Stimulated activated CD4-positive, alpha-beta T cell treated with anti-CD3 and anti-CD28 coated beads, Interleukin-4, amount 100 ng/mL, for 1 hour (primary cell): ENCODE data around the gene MFSD2A.
"Not testable (repeated sequence)": the region's sequence is repeated elsewhere in the genome, so short reads cannot be mapped to it uniquely, and the experiment has no call there.

Experiments
- DNase-seq: peaks from one replicate; pipeline ENCODE4 v3.0.0-alpha.2; 2020

Gene MFSD2A

GRCh38 chr1:39954870-39955546 is at the start of gene MFSD2A:
MFSD2A (plus strand) TSS chr1:39955145; CDS start chr1:39955293, 148 bp downstream.
- peak; percentile 95 for DNase-seq

- DNase-seq: no peak
Observed at GRCh38 chr1:39905172-39905571, 49.8 kb upstream of the MFSD2A start.

GRCh38 chr1:39907528-39908453 is 47.2 kb upstream of the MFSD2A start:
- no peak for DNase-seq

DNA sequence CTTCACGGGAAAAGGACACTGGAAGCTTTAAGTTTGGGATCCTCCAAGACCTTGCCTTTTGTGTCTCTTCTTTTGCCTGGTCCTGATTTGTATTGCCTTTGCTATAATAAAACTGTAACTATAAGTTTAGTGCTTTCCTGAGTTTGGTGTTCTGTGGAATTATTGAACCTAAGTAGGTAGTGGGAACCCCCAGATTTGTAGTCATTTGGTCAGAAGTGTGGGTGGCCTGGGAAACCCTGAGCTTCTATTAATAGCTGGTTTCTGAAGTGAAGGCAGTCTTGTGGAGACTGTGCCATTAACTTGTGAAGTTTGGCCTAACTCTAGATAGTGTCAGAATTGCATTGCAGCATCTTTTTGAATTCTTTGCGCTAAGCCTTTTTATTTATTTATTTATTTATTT is 46.4 kb upstream of the MFSD2A start:
- DNase-seq: no peak

DNA sequence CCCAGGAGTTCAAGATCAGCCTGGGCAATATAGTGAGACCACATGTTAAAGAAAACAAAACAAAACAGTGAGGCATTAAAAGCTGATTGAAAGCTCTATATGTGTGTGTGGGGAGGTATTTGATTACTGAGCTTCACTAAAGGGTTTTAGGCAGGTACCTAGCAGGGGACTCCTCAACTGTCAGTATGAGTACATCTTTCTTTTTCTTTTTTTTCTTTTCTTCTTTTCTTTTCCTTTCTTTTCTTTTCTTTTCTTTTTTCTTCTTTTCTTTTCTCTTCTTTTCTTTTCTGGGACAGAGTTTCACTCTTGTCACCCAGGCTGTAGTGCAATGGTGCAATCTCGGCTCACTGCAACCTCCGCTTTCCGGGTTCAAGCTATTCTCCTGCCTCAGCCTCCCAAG is 44.7 kb upstream of the MFSD2A start:
- DNase-seq: no peak

GRCh38 chr1:39913136-39913535 is 41.8 kb upstream of the MFSD2A start:
- not testable (repeated sequence) for DNase-seq

DNA sequence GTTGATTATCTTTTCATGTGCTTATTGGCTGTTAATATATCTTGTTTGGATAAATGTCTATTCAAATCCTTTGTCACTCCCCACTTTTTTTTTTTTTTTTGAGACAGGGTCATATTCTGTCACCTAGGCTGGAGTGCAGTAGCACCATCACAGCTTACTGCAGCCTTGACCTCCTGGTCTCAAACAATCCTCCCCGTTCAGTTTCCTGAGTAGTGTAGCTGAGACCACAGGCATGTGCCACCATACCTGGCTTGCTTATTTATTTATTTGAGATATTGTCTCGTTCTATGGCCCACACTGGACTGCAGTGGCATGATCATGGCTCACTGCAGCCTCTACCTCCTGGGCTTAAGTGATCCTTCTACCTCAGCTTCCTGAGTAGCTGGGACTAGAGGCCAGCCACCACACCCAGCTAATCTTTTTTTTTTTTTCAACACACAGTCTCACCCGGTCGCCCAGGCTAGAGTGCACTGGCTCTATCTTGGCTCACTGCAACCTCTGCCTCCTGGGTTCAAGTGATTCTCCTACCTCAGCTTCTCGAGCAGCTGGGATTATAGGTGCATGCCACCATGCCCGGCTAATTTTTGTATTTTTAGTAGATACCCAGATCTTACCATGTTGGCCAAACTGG is 39.3 kb upstream of the MFSD2A start:
- DNase-seq: no peak

DNA sequence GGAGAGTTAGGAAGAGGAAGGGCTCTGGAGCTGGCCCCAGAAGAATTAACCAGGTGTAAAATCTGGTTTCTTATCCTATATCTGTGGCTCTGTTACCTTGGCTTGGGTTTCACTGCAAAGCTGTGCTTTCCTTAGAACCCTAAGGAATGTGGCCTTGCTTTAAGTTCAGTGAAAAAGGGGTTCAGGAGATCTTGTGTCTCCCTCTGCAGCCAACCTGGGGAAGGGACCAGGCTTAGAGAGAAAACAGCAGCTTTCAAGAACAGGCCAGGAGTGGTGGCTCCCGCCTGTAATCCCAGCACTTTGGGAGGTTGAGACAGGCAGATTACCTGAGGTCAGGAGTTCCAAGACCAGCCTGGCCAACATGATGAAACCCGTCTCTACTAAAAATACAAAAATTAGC is 37.1 kb upstream of the MFSD2A start:
- no peak for DNase-seq

DNA sequence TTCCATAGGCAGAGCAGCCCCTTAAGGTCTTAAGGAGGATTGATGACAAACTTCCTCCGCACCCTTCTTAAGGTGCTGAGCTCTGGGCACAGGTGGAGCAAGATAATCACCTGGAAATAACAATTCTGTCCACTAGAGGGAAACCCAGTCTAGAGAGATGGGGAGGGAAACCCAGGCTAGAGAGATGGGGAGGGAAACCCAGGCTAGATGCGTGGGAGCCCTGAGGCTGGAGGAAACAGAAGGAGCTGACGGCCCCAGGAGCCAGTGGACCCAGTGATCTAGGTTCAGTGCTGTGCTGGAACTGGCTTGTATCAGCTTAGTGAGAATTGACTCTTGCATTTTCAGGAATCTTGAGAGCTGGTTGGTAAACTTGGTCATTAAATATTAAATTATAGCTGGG is 35.4 kb upstream of the MFSD2A start:
- peak; percentile 46 for DNase-seq

DNA sequence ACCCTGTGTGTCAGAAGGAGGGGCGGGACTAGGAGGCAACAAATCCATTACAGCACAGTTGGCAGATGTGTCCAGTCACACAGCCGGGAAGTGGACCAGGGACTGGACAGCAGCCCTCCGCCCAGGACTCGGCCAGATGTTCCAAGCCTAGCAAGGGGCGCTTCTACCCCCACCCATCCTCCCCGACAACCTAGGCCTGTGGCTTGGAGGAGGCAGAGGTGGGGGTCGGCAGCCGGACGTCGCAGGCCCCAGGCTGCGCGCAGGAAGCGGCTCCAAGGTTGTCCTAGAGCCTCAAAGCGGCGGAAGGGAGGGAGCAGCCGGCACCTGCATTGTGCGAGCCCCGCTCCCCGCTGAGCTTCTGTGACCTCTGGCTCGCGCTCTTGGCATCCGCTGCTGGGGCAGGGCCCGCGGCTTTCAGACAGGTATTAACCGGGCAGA is 32.7 kb upstream of the MFSD2A start:
- DNase-seq: no peak

- no peak for DNase-seq
Observed at GRCh38 chr1:39925721-39926342, 29.1 kb upstream of the MFSD2A start.

DNA sequence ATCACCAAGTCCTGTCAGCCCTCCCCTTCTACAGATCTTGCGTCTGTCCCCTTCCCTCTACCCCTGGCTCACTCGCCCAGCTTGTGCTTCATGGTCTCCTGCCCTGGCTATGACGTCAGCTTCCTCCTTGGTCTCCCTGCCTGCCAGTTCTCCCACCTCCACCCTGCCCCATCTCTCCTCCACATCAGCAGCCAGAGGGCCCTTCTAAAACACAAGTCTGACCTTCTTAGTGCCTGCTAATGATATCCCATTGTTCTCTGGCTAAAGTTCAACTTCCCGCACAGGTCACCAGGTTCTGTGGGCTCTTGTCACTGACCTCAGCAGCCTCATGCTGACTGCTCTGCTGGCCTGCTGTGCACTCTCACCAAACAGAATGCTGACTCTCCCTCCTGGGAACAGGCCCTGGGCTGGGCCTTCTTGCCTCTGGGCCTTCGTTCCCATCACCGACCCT is 28.6 kb upstream of the MFSD2A start:
- no peak for DNase-seq

- no peak for DNase-seq
Observed at GRCh38 chr1:39926820-39927219, 28.1 kb upstream of the MFSD2A start.

DNA sequence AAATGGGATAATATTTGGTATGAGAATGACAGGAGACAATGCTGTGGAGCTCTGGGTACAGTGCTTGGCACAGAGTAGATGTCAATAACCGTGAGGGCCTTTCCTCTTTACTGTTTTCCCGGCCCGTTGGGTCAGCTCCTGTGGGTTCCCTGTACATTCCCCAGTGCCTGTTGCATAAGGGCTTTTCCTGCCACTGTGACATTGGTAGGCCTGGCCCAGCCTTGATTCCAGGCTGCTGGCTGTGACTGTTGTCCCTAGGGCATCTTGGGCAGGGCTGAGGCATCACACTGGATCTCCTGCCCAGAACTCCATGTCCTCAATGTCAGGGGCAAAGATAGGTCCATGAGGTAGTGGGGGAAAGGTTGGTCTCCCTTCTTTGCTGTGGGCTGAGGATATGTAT is 27.4 kb upstream of the MFSD2A start:
- DNase-seq: no peak

GRCh38 chr1:39928809-39929587 is 25.9 kb upstream of the MFSD2A start:
- DNase-seq: no peak

- no peak for DNase-seq
Observed at GRCh38 chr1:39933956-39934941, 20.7 kb upstream of the MFSD2A start.

DNA sequence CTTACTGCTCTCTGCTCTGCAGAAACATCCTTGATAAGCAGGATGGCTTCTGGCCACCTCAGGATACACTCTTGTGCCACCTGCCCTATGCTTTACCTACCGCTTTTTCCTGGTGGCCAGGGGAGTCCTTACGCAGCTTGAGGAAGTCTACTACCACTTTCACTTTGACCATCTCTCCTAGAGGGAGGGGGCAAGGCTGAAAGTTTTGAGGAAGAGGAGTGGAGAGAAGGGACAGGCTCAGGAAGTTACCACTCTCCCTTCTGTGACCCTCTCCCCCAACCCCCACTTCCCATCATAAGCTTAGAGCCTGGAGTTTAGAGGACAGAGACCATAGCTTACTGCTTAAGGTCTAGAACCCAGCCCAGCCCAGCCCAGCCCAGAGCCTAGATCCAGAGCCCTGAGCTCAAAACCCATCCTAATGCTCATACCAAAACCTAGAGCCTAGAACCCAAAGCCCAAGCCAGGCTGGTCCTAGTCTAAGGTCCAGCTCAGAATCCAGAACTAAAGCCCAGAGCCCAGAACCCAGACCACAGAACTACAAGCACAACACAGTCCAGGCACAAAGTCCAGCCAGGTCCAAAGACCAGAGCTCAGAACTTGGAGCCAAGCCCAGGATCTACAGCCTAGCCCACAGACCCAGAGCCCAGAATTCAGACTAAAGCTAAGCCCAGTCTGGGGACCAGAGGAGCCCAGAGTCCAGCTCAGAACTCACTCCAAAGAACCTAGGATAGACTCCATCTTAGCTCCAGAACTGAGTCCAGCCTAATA is 18.0 kb upstream of the MFSD2A start:
- DNase-seq: no peak

GRCh38 chr1:39938856-39939255 is 16.1 kb upstream of the MFSD2A start:
- no peak for DNase-seq

GRCh38 chr1:39940253-39940652 is 14.7 kb upstream of the MFSD2A start:
- no peak for DNase-seq
